OCI-M1 (cell line): ENCODE data around the gene CCDC195.
"Not testable (repeated sequence)": the region's sequence is repeated elsewhere in the genome, so short reads cannot be mapped to it uniquely, and the experiment has no call there.

Experiments
- DNase-seq: peaks from one replicate; lab custom pipeline; 2025; lab: John Stamatoyannopoulos, UW

CCDC195 gene

DNA sequence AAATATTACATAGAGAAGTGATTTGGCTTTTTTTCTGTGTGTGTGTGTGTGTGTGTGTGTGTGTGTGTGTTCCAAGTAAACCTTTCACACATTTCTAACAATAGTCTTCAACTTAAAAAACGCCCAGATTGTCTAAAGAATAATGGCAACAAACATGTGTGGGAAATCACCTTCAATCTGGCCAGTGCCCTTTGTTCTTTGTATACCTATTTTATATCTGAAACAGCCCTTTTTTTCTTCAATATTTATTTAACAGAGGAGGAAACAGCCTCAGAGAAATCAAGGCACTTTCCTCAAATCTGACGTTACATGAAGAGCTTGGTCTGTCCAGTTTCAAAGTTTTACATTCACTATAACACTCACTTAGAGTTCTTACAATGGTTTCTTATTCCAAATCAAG, 25.3 kb downstream of the CCDC195 start:
- no peak for DNase-seq

DNA sequence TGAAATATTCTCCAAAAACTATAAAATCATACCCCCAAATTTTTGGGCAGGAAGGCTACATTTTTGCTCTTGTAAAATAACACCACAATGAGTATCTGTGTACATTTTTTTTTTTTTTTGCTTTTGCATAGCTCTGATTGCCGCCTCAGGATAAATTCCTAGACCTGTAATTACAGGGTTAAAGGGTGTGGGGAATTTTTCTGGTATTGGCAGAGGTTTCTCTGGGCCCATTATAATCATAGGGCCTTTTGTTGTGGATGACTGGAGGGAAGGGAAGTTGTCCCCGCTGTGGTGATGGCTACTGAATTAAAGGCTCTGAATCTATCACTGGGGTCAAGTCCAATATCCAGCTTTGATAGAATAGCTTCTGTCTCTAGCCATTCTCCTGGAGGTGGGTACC, 26.6 kb downstream of the CCDC195 start:
- no peak for DNase-seq

DNA sequence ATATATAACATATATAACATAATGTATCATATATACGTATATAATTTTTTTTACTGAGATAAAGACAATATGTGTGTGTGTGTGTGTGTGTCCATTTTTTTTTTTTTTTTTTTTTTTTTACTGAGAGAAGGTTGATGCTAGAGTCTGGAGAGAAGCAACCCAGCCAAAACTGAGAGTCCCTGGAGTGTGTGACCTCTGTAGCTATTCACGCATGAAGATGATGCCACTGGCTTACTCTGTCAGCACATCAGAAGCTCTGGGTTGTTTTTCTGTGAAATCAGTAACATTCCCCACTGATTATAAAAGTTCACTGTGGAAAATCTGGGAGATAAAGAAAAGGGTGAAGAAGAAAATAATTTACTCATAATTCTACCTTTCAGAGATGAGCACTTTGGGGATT, 27.2 kb downstream of the CCDC195 start:
- no peak for DNase-seq

DNA sequence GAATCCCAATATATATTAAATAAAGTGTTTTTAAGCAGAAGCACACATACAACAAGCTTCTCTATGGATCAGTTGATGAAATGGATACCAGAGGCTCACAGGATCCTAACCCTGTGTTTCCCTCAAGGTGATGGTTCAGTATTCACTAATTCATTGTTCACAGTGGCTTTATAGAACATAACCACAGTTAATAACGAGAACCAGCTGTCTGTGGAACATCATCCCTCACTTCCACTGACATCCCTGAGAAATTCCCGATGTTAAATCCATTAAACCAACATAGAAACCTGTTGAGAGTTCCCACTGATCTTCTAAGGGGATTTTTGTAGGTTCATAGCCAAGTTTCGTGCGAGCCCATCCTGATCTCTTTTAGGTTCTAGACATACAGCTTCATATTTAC, 29.0 kb downstream of the CCDC195 start:
- DNase-seq: no peak

DNA sequence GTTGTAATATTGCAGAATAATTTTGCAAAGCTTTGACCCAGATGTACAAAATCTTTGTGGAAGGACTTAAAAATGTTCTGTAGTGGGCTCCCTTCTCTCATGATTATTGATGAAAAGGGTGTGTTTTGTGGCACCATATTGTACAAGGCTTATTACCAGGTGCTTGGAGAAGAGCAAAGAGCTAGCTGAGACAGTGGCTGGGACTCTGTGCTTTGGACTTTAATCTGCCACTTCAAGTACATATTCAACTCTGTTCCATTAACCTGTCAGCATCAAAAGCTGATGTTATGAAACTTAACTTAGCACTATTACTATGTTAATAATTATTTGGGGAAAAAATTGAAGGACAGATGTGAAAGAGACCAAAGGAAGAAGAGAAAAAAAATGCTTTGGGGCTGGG, 31.0 kb downstream of the CCDC195 start:
- no peak for DNase-seq

DNA sequence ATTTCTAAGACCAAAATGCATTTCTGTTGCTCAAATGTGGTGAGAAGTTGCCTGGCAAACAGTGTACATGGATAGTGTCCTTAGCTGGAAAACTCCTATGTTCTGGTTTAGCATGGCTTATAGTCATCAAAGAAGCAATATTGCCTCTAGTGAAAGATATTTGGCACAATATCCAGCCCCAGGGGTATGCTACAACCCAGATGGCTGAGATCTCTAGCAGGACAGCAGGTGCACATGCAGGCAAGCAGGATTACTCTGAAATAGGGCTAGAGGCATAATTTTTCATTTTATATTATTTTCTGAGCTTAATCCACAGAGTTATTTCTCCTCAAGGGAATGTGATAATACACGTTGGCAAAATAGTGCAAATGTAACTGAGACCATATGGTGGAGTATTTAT, 34.0 kb downstream of the CCDC195 start:
- DNase-seq: no peak

DNA sequence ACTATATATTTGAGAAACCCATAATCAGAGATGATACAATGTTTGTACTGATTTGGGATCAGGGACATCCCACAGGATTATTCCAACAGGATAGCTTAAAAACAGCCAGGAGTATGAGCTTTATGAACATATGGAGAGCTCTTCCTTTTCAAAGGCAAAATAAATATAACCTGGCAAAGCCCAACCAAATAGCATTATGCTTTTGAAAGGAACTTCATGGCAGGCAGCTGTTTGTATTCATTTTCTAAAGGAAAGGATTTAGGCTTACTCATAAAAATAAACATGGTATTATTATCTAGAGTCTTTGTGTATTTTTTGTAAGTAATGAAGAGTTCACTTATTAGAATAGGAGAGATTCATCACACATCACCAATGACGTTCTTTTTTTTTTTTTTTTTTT, 44.4 kb downstream of the CCDC195 start:
- DNase-seq: no peak

DNA sequence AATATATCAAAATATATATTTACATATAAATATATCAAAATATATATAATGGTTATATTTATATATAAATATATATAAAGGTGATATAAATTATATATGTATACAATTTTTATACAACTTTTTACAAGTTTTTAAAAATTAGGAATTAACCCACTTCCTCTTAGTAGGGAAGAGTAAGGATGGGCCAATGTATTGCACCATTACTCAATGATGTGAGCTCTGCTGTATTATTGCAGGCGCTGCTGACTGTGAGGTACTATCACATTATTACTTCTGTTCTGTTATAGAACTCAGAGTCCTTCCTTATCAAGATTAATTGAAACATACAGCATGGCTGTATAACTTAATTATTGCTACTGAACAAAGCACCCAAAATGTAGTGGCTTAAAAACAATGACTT, 46.0 kb downstream of the CCDC195 start:
- DNase-seq: no peak

DNA sequence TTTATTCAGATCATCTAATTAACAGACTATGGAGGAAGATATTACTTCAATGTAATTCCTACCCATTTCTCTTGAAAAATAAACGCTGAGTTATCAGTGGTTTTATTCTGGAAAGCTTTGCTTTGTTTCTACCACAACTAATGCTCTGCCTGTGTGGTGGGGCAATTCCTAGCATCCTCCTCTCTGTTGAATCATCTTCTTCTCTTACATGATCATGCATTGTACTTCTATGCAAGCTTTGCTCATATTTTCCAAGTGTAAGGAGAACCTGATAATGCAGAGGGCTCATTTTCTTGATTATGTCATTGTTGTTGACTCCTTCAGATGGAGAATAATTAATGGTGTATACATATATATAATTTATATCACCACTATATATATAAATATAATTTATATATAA, 46.7 kb downstream of the CCDC195 start:
- DNase-seq: no peak

DNA sequence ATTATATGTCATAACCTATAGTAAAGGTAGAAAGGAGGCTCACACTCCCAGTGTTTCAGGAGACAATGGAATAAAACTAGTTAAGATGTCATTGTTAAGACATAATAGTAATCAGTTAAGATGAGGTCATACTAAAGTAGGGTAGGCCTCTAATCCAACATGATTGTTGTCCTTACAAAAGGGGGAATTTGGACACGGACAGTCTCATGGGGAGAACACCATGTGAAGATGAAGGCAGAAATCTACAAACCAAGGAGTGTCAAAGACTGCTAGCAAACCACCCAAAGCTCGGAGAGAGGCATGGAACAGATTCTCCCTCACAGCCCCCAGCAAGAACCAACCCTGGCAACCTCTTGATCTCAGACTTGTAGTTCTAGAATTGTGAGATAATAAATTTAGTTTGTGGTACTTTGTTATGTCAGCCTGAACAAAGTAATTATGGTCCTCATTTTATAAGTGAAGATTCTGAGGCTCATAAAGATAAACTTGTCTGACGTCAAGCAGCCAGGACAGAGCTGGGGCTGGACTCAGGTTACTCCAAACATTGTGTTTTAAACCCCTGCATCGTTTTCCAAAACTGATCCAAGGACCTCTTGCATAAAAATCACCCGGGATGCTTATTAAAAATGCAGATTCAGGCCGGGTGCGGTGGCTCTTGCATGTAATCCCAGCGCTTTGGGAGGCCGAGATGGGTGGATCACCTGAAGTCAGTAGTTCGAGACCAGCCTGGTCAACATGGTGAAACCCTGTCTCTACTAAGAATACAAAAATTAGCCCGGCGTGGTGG, 47.8 kb downstream of the CCDC195 start:
- DNase-seq: no peak

DNA sequence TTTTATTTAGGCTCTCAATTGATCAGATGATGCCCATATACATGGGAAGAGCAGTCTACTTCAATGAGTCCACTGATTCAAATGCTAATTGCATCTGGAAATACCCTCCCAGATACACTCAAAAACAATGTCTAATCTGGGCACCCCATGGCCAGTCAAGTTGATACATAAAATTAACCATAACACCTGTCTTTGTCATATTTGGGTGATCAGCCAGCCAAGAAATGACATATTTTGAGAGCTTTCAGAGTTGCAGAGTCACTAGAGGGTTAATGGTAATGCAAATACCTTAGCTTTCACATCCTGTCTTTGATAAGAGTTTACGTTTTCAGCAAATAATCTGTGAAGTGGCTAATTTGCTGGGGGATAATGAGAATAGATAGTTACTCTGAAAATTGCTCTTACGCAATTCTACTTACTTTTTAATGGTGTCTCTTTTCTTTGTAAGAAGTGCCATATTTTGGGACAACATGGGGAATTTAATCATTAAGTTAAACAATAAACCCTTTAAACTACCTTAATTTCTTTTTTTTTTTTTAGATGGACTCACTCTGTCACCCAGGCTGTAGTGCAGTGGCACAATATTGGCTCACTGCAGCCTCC, 49.1 kb downstream of the CCDC195 start:
- no peak for DNase-seq

DNA sequence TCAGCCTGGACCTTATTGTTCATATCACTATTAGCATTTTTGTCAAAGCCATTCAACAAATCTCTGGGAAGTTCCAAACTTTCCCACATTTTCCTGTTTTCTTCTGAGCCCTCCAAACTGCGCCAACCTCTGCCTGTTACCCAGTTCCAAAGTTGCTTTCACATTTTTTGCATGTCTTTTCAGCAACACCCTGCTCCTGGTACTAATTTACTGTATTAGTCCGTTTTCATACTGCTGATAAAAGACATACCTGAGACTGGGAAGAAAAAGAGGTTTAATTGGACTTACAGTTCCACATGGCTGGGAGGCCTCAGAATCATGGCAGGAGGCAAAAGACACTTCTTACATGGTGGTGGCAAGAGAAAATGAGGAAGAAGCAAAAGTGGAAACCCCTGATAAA, 52.8 kb downstream of the CCDC195 start:
- not testable (repeated sequence) for DNase-seq

DNA sequence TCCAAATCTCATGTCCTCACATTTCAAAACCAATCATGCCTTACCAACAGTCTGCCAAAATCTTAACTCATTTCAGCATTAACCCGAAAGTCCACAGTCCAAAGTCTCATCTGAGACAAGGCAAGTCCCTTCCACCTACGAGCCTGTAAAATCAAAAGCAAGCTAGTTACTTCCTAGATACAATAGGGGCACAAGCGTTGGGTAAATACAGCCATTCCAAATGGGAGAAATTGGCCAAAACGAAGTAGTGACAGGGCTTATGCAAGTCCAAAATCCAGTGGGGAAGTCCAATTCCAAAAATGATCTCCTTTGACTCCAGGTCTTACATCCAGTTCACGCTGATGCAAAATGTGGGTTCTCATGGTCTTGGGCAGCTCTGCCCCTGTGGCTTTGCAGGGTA, 54.5 kb downstream of the CCDC195 start:
- DNase-seq: not testable (repeated sequence)

DNA sequence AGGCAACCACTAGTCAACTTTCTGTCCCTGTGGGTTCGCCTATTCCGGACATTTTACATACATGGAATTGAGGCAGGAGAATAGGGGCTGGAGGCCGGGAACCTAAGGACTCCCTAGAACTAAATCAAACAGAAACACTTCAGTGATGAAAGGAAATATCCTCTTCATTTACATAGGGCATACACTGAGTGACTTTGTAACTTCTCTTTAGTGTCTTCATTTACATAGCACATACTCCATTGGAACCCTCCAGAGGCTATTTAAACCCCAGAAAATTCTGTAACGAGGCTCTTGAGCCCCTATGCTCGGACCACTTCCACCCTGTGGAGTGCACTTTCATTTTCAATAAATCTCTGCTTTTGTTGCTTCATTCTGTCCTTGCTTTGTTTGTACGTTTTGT, 56.5 kb downstream of the CCDC195 start:
- DNase-seq: no peak

DNA sequence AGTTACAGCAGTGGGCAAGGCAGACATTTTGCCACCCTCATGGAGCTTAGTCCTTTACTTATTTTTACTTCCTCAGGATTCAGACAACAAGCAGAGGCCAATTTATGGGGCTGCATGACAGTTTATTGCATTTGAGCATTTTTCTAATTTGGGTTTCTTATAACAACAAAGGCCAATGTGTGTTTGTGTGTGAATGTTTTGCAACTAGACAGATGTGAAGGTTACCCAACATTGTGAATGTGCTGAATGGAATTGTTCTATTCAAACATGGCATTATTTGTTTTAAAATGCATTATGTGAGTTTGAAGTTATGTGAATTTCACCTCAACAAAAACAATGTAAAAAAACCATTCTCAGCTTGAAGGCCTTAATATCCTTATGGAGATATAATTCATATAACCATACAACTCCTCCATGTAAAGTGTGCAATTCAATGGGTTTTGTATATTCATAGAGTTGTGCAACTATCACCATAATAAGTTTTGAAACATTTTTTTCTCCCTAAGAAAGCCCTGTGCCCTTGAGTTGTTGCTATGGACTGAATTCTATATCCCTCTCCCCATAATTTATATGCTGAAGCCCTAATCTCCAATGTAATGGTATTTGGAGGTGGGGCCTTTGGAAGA, 57.3 kb downstream of the CCDC195 start:
- DNase-seq: no peak

DNA sequence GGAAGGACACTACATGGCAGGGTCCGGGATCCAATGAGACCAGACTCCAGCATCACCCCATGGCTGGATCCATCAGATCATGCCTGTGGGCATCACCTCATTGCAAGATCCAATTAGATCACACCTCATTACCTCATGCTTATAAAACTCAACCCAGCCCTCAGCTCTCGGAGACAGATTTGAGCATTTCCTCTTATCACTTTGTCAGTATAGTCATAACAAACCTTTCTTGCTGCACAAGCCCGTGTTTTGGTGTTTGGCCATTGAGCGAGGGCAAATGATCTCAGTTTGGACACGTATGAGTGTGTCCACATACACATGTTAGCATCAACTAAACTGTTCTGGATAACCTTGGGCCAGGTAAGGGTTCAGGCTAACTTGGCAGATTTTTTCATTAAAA, 58.8 kb downstream of the CCDC195 start:
- no peak for DNase-seq

DNA sequence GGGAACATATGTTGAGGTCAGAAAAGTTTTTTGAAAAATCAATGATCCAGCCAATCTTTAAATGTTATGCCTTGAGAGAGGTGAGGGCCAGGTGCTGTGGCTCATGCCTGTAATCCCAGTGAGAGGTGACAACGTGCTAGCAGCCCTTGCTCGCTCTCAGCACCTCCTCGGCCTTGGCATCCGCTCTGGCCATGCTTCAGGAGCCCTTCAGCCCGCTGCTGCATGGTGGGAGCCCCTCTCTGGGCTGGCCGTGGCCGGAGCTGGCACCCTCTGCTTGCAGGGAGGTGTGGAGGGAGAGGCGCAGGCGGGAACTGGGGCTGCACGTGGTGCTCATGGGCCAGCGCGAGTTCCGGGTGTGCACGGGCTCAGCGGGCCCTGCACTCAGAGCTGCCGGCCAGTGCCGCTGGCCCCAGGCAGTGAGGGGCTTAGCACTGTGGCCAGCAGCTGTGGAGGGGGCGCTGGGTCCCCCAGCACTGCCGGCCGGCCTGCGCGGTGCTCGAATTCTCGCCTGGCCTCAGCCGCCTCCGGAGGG, 61.1 kb downstream of the CCDC195 start:
- DNase-seq: no peak
